Measurements from ENCODE around the gene SLC35B2.

Gene SLC35B2

GRCh38 chr6:44266347-44266746 lies 9.0 kb upstream of the SLC35B2 start:
- DNase-seq: no peak

GRCh38 chr6:44265722-44266233 lies 8.4 kb upstream of the SLC35B2 start:
- no peak for DNase-seq

- DNase-seq: peak; percentile 100
These were observed 7.8 kb upstream of the SLC35B2 start, which contains the start of gene NFKBIE for GRCh38 chr6:44265007-44265721. NFKBIE (minus strand) TSS chr6:44265551; CDS start chr6:44265346, 205 bp downstream.

- DNase-seq: peak; percentile 70
These were observed 7.1 kb upstream of the SLC35B2 start for GRCh38 chr6:44264154-44265006.

GRCh38 chr6:44263354-44264100 lies 6.2 kb upstream of the SLC35B2 start:
- DNase-seq: peak; percentile 72

GRCh38 chr6:44262467-44263353 lies 5.4 kb upstream of the SLC35B2 start:
- DNase-seq: peak; percentile 59

GRCh38 chr6:44261581-44261980 lies 4.3 kb upstream of the SLC35B2 start:
- no peak for DNase-seq

GRCh38 chr6:44260451-44261297 lies 3.3 kb upstream of the SLC35B2 start:
- DNase-seq: no peak

GRCh38 chr6:44260011-44260410 lies 2.7 kb upstream of the SLC35B2 start:
- no peak for DNase-seq

- DNase-seq: no peak
These were observed 1.6 kb upstream of the SLC35B2 start for GRCh38 chr6:44258921-44259320.

GRCh38 chr6:44258325-44258863 lies 1.1 kb upstream of the SLC35B2 start:
- no peak for DNase-seq

GRCh38 chr6:44257753-44258324 lies 511 bp upstream of the SLC35B2 start:
- no peak for DNase-seq

GRCh38 chr6:44256775-44257024 lies 628 bp downstream of the SLC35B2 start:
- DNase-seq: no peak

GRCh38 chr6:44255871-44256774 lies 1.2 kb downstream of the SLC35B2 start:
- DNase-seq: peak; percentile 78

GRCh38 chr6:44255105-44255808 lies 2.1 kb downstream of the SLC35B2 start:
- DNase-seq: no peak

- DNase-seq: peak; percentile 84
These were observed 2.9 kb downstream of the SLC35B2 start for GRCh38 chr6:44254191-44255104.

GRCh38 chr6:44253307-44254101 lies 3.8 kb downstream of the SLC35B2 start:
- DNase-seq: no peak

Data from activated CD8-positive, alpha-beta memory T cell treated with anti-CD3 and anti-CD28 coated beads for 24 hours (primary cell).